CD8-positive, alpha-beta memory T cell (primary cell): ENCODE data around the gene MBIP. TPM values are rescaled to one million over a fixed set of nuclear protein-coding genes. Genes with fewer than 3 reads are reported as not detected.
A peak's percentile ranks its signal among the peaks of the same experiment; 100 is the strongest.

Experiments
- CTCF ChIA-PET: fragments of 350-600 bp; sonication (Branson Sonifier 250); formaldehyde crosslinking; loops from one replicate; lab custom pipeline; 2021; ENCODE audit warnings: antibody characterized with exemption; lab: Charles Lee
- POLR2A ChIA-PET: fragments of 350-600 bp; sonication (Branson Sonifier 250); formaldehyde crosslinking; loops from one replicate; lab custom pipeline; 2021; ENCODE audit warnings: antibody characterized with exemption; lab: Charles Lee
- DNase-seq, 5 donors: peaks; one replicate each; pipeline versions ENCODE4 v3.0.0 to v3.0.0-alpha.2; 2020 to 2022; ENCODE audit warnings: mixed read lengths in 1 of 5
- H3K27ac ChIP-seq: one replicate; pipeline ENCODE4 v1.7.0; 2013; ENCODE audit warnings: low read depth, mild to moderate bottlenecking, low read length, moderate library complexity
- H3K27me3 ChIP-seq: 2 replicates; pipeline ENCODE4 v1.7.0; 2013; ENCODE audit warnings: low read length, mild to moderate bottlenecking; ENCODE audit not compliant: insufficient read depth, poor library complexity, severe bottlenecking
- H3K36me3 ChIP-seq: 2 replicates; pipeline ENCODE4 v1.7.0; 2013; ENCODE audit warnings: mild to moderate bottlenecking, low read length, moderate library complexity; ENCODE audit not compliant: insufficient read depth
- H3K4me1 ChIP-seq: 2 replicates; pipeline ENCODE4 v1.7.0; 2013; ENCODE audit warnings: mild to moderate bottlenecking, low read length, moderate library complexity; ENCODE audit not compliant: insufficient read depth
- H3K4me3 ChIP-seq: 2 replicates; pipeline ENCODE4 v1.7.0; 2013; ENCODE audit warnings: mild to moderate bottlenecking, low read length
- H3K9me3 ChIP-seq: 2 replicates; pipeline ENCODE4 v1.7.0; 2013; ENCODE audit warnings: mild to moderate bottlenecking, low read length
- H3K27ac Mint-ChIP-seq, 8 donors: one replicate each; pipeline ENCODE4 v1.8.0; 2020 to 2021; ENCODE audit warnings: mixed read lengths in 8 of 8, mild to moderate bottlenecking in 6 of 8, inconsistent platforms in 3 of 8, moderate library complexity in 3 of 8
- H3K27me3 Mint-ChIP-seq, 2 donors: one replicate each; pipeline ENCODE4 v1.8.0; 2020 to 2021; ENCODE audit warnings: mixed read lengths in 2 of 2, mild to moderate bottlenecking in 1 of 2, moderate library complexity in 1 of 2
- H3K36me3 Mint-ChIP-seq, 3 donors: one replicate each; pipeline ENCODE4 v1.8.0; 2020 to 2021; ENCODE audit warnings: mixed read lengths in 3 of 3, inconsistent platforms in 1 of 3, mild to moderate bottlenecking in 1 of 3
- H3K4me1 Mint-ChIP-seq, 3 donors: one replicate each; pipeline ENCODE4 v1.8.0; 2020 to 2021; ENCODE audit warnings: mixed read lengths in 3 of 3, inconsistent platforms in 1 of 3, mild to moderate bottlenecking in 1 of 3
- H3K4me3 Mint-ChIP-seq, 7 donors: one replicate each; pipeline ENCODE4 v1.8.0; 2020 to 2021; ENCODE audit warnings: mixed read lengths in 7 of 7, mild to moderate bottlenecking in 6 of 7, moderate library complexity in 4 of 7, inconsistent platforms in 2 of 7
- H3K9me3 Mint-ChIP-seq, 5 donors: one replicate each; pipeline ENCODE4 v1.8.0; 2020 to 2022; ENCODE audit warnings: mixed read lengths in 5 of 5, mild to moderate bottlenecking in 3 of 5, moderate library complexity in 2 of 5, inconsistent platforms in 1 of 5
- polyA plus RNA-seq: library from polyadenylated mRNA; unstranded; fragments of 300-500 nt; fragmentation: Illumina TruSeq; gene quantifications from one replicate; pipeline ENCODE4 v1.2.3, GENCODE V29; 2021
- total RNA-seq, 2 experiments: library from RNA; stranded (reverse); gene quantifications; one replicate each; pipeline ENCODE4 v1.2.3, GENCODE V29; 2021

The MBIP gene, protein sequence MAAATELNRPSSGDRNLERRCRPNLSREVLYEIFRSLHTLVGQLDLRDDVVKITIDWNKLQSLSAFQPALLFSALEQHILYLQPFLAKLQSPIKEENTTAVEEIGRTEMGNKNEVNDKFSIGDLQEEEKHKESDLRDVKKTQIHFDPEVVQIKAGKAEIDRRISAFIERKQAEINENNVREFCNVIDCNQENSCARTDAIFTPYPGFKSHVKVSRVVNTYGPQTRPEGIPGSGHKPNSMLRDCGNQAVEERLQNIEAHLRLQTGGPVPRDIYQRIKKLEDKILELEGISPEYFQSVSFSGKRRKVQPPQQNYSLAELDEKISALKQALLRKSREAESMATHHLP
- total RNA-seq (10 to 100 TPM; 27.4 to 29.6 TPM), polyA plus RNA-seq (14.6 TPM)

DNA sequence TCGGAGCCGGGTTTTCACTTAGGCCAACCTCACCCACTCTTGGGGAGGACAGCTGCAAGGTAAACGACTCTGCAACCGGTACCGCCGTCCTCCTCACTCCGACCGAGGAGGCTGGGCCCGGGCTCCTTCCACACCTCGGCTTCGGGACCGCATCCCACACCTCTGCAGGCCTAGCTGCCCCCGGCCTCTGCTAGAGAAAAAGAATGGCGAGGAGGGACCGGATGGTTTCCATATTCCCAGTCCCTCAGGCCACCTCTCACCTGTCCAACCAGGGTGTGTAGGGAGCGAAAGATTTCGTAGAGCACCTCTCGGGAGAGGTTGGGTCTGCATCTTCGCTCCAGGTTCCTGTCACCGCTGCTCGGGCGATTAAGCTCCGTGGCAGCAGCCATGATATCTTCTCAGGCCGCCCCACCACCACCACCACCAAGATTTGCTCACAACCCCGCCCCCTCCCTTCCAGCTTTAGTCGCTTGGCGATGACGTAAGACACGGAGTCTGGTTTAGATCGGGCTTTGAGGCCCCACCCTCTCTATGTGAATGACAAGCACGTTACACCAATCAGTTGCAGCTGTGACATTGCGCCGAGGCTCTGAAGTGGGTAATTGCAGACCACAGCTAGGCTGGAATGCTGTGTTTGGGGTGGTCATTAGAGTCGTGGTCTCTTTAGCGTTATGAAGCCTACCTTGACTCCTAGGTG, at the start of gene MBIP:
TSS of gene MBIP (minus strand) at position 438 of the 697 bp plus-strand sequence. CDS start at position 389, 49 bp downstream.
- H3K27ac Mint-ChIP-seq: peak within 1 kb of the TSS; percentile 76 to 96 (median 92)
- H3K27me3 Mint-ChIP-seq: peaks cover 2 to 16% of the 10 kb centered on the region in 2 donors
- CTCF ChIA-PET: no interaction called here
- H3K36me3 Mint-ChIP-seq: peaks cover 0 to 11% (median 0%) of the 10 kb centered on the region in 3 donors
- H3K4me3 Mint-ChIP-seq: peak within 1 kb of the TSS; percentile 87 to 97 (median 92)
- DNase-seq: peak; percentile 80 to 93 (median 83)
- Histone ChIP-seq H3K9me3 (no peaks in the 10 kb centered on the region), H3K4me3 (peak within 1 kb of the TSS; percentile 59), H3K36me3 (no peaks in the 10 kb centered on the region), H3K4me1 (peaks cover 10% of the 10 kb centered on the region), H3K27me3 (no peaks in the 10 kb centered on the region), H3K27ac (peak within 1 kb of the TSS; percentile 77)
- peaks cover 35 to 50% (median 49%) of the 10 kb centered on the region in 3 donors for H3K4me1 Mint-ChIP-seq
- POLR2A ChIA-PET: interaction anchor here (0.6 kb wide), 3 partner anchors 251 to 1274 kb away, joined by 3 to 9 read pairs (median 4); partner anchors contain the start of gene FAM177A1
- no peaks in the 10 kb centered on the region for H3K9me3 Mint-ChIP-seq

DNA sequence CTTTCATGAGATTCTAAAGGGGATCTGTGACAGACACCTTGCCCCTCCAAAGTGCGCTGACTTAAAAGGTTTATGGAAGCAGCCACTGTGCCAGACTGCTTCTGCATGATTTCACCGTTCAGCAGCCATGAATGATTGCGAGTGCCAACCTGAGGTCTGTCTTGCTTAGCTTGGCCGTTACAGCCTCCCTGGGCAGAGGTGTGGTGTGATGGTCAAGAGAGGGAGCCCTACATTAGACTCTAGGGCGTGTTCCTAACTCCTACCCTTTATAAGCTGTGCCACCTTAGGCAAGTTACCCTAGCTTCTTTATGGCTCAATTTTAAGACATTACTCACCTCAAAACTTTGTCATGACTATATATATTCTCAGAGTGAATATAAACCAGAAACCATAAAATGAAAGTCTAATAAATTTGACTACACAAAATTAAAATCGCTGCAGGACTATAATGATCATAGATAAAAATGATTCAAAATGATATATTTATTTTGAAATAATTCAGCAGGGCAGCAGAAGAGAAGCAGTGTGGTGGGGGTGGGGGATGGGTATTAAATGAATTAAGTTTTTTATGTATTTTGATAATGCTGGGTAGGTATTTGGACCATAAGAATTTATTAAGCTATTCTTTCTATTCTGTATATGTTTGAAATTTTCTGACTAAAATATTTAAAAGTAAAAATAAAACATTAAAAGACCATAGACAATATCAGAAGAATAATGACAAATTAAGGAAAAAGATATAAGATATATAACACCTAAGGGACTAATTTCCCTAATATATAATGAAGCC, 47.7 kb upstream of the MBIP start:
- H3K4me3 Mint-ChIP-seq: no peak overlapping the region
- no peaks in the 10 kb centered on the region for H3K9me3 Mint-ChIP-seq
- no peaks in the 10 kb centered on the region for H3K4me1 ChIP-seq
- no peaks in the 10 kb centered on the region for H3K27me3 ChIP-seq
- no peaks in the 10 kb centered on the region for H3K36me3 Mint-ChIP-seq
- peaks cover 0 to 19% of the 10 kb centered on the region in 2 donors for H3K27me3 Mint-ChIP-seq
- no peak overlapping the region for H3K27ac Mint-ChIP-seq
- H3K27ac ChIP-seq: no peak overlapping the region
- H3K4me1 Mint-ChIP-seq: no peaks in the 10 kb centered on the region
- DNase-seq: no peak
- POLR2A ChIA-PET: no interaction called here
- no peak overlapping the region for H3K4me3 ChIP-seq
- H3K36me3 ChIP-seq: no peaks in the 10 kb centered on the region
- H3K9me3 ChIP-seq: no peaks in the 10 kb centered on the region
- CTCF ChIA-PET: interaction anchor here (0.8 kb wide), 1 partner anchor 9 kb away, joined by 3 read pairs; no protein-coding TSS in a partner anchor

DNA sequence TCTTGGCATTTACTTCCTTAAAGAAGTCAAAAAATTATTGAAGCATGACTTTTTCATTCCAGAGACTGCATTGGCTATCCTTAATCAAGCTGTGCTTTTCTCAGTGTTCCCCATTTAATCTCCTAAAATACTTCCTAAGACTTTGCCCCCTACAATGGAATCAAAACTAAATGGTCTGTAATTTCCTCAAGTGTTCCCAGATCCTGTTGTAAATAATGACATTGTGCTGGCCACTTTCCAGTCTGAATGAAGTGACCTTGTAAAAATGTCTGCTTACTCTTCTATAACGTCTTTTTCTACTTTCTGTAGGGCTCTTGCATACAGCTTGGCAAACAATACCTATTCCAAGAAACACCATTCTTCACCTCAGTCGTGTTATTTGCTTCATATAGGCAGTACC, 45.3 kb upstream of the MBIP start:
- H3K4me1 Mint-ChIP-seq: no peaks in the 10 kb centered on the region
- no peaks in the 10 kb centered on the region for H3K36me3 Mint-ChIP-seq
- Histone ChIP-seq H3K27ac (no peak overlapping the region), H3K4me1 (no peaks in the 10 kb centered on the region), H3K27me3 (no peaks in the 10 kb centered on the region), H3K4me3 (no peak overlapping the region), H3K36me3 (no peaks in the 10 kb centered on the region), H3K9me3 (no peaks in the 10 kb centered on the region)
- ChIA-PET CTCF (no interaction called here), POLR2A (no interaction called here)
- no peak overlapping the region for H3K27ac Mint-ChIP-seq
- H3K9me3 Mint-ChIP-seq: no peaks in the 10 kb centered on the region
- DNase-seq: no peak
- no peak overlapping the region for H3K4me3 Mint-ChIP-seq
- peaks cover 0 to 22% of the 10 kb centered on the region in 2 donors for H3K27me3 Mint-ChIP-seq

DNA sequence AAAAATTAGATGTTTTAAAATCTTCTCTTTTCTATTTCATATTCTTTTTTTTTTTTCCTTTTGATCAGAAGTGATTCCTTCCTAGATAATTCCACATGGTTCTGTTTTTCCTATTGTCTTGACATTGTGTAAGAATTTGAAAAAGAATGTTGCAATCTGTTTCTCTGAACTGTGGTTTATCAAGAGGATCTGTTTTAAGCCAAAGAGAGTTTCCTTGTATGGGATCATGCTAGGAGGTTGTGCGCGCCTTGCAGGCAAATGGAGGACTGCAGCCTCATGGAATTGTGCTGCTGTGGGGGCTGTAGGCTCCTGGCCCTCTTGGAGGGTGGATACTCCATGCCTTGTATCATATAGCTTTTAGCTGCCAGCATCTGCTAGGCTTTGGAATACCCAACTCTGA, 43.3 kb upstream of the MBIP start:
- Mint-ChIP-seq H3K4me3 (no peak overlapping the region), H3K27ac (no peak overlapping the region), H3K27me3 (peaks cover 0 to 22% of the 10 kb centered on the region in 2 donors), H3K4me1 (no peaks in the 10 kb centered on the region), H3K9me3 (no peaks in the 10 kb centered on the region), H3K36me3 (no peaks in the 10 kb centered on the region)
- no peaks in the 10 kb centered on the region for H3K27me3 ChIP-seq
- no peak for DNase-seq
- H3K27ac ChIP-seq: no peak overlapping the region
- no peaks in the 10 kb centered on the region for H3K9me3 ChIP-seq
- no peak overlapping the region for H3K4me3 ChIP-seq
- H3K4me1 ChIP-seq: no peaks in the 10 kb centered on the region
- CTCF ChIA-PET: no interaction called here
- no peaks in the 10 kb centered on the region for H3K36me3 ChIP-seq
- POLR2A ChIA-PET: no interaction called here

DNA sequence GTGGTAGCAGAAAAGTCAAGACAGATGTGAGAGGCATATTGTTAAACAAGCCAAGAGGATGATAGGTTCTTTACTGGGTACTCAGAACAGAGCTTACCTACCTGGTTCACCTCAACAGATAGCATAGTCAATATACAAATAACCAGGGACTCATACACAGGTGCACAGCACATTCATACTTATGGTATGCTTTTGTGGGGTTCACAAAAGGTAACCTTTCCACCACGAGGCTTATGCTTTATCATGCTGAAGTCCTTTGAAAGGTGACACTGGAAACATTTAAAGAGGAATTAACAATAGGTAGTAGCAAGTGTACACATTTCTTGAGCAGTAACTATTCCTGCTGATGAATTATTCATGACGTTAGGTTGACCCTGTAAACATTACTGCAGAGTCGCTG, 42.2 kb upstream of the MBIP start:
- no peaks in the 10 kb centered on the region for H3K4me1 Mint-ChIP-seq

DNA sequence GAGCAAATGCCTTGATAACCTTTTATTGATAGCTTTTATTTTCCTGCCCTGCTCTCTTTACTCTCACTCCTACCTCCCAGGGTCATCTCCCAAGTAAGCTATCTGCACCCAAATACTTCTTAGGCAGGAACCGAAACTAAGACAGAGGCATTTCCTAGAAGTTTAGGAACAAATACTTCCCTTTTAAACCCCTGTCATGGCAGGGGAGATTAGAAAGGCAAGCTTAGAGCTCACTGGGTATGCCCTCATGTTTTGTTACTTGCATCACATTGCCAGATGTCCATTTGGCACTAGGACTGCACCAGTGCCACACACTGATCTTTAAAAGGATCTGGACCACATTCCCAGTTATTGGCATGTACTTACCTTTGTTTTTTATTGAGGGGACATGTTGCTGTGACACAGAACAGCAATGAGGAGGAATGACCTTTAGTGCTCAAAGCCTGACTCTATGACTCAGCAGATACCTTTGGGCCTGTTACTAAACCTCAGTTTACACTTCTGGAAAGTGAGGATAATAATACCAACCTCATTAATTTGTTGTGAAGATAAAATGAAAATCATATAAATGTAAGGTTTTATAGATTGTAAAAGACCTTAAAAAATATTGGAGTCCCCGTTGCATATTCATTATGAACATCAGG, 40.9 kb upstream of the MBIP start:
- H3K9me3 Mint-ChIP-seq: peaks cover 4 to 10% (median 9%) of the 10 kb centered on the region in 5 donors
- H3K4me1 Mint-ChIP-seq: no peaks in the 10 kb centered on the region
- no peak overlapping the region for H3K4me3 ChIP-seq
- H3K36me3 ChIP-seq: no peaks in the 10 kb centered on the region
- ChIA-PET POLR2A (no interaction called here), CTCF (no interaction called here)
- H3K27me3 Mint-ChIP-seq: peaks cover 0 to 7% of the 10 kb centered on the region in 2 donors
- H3K27ac Mint-ChIP-seq: no peak overlapping the region
- no peaks in the 10 kb centered on the region for H3K27me3 ChIP-seq
- H3K27ac ChIP-seq: no peak overlapping the region
- DNase-seq: no peak
- H3K4me3 Mint-ChIP-seq: no peak overlapping the region
- H3K9me3 ChIP-seq: no peaks in the 10 kb centered on the region
- no peaks in the 10 kb centered on the region for H3K36me3 Mint-ChIP-seq
- H3K4me1 ChIP-seq: no peaks in the 10 kb centered on the region

More for the DNA sequence above, 42.2 kb upstream of the MBIP start:
- no peak for DNase-seq
- Mint-ChIP-seq H3K4me3 (no peak overlapping the region), H3K27me3 (peaks cover 0 to 20% of the 10 kb centered on the region in 2 donors), H3K9me3 (no peaks in the 10 kb centered on the region), H3K36me3 (no peaks in the 10 kb centered on the region), H3K27ac (no peak overlapping the region)
- no peaks in the 10 kb centered on the region for H3K27me3 ChIP-seq
- no peak overlapping the region for H3K4me3 ChIP-seq
- H3K27ac ChIP-seq: no peak overlapping the region
- H3K9me3 ChIP-seq: no peaks in the 10 kb centered on the region
- H3K4me1 ChIP-seq: no peaks in the 10 kb centered on the region
- POLR2A ChIA-PET: no interaction called here
- CTCF ChIA-PET: no interaction called here
- no peaks in the 10 kb centered on the region for H3K36me3 ChIP-seq

DNA sequence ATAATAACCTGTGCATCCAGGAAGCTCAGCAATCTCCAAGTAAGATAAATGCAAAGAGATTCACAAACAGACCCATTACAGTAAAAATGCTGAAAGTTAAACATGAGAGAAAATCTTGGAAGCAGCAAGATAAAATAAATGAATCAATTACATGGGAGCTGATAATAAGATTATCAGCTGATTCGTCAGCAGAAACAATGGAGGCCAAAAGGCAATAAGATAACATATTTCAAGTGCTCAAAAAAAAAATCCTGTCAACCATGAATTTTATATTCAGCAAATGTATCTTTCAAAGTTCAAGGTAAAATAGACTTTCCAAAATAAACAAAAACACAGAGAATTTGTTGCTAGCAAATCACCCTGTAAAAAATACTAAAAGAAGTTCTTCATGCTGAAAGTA, 36.4 kb upstream of the MBIP start:
- Histone ChIP-seq H3K27ac (no peak overlapping the region), H3K4me1 (no peaks in the 10 kb centered on the region), H3K36me3 (no peaks in the 10 kb centered on the region), H3K4me3 (no peak overlapping the region), H3K9me3 (no peaks in the 10 kb centered on the region), H3K27me3 (no peaks in the 10 kb centered on the region)
- Mint-ChIP-seq H3K27me3 (peaks cover 5 to 12% of the 10 kb centered on the region in 2 donors), H3K27ac (no peak overlapping the region), H3K9me3 (peaks cover 16 to 27% (median 22%) of the 10 kb centered on the region in 5 donors), H3K4me1 (no peaks in the 10 kb centered on the region), H3K4me3 (no peak overlapping the region), H3K36me3 (no peaks in the 10 kb centered on the region)
- DNase-seq: no peak
- POLR2A ChIA-PET: no interaction called here
- CTCF ChIA-PET: no interaction called here
